Measurements from ENCODE around the gene OR52E6.

Gene OR52E6

DNA sequence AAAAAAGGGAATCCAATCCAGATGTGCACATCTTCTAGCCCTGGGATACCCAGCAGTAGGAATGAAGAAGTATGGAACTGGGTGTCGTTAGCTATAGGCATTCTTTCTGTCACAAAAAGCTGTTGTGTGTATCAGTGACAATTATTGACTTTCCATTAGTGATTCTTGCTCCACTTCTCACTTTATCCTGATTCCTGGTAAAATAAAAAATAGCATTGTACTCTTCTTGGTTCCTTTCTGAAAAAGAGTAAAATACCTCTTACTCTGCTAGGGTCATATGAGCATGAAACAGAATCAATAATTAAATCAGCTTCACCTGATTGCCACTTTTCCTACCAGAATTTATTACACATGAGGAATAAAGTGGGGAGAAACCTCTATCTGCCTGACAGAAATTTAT lies at the start of gene OR52E6:
Gene OR52E6 (minus strand): TSS at position 101 of the 400 bp plus-strand sequence. CDS start 0 bp downstream, at position 101.
- DNase-seq (ENCODE audit: low read depth in 2 of 2), result no peak

DNA sequence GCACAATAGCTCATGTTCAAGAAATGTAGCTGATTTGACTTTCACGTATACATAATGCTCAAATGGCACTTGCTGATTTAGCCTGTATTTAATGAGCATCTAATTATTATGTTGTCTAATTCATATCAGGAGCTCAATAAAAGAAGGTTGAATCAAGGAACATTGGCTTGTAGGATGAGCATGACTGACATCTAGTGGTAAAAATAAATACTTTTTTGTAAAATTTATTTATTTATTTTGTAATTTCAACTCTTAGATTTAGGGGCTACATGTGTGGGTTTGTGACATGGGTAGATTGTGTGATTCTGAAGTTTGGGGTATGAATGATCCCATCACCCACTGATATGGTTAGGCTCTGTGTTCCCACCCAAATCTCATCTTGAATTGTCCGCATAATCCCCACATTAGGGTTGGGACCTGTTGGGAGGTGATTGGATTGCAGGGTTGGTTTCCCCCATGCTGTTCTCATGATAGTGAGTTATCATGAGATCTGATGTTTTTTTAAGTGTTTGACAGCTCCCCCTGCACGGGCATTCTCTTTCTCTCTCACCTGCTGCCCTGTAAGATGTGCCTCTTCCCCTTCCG lies 49.6 kb upstream of the OR52E6 start:
- no peak for DNase-seq (ENCODE audit: low read depth in 2 of 2)

DNA sequence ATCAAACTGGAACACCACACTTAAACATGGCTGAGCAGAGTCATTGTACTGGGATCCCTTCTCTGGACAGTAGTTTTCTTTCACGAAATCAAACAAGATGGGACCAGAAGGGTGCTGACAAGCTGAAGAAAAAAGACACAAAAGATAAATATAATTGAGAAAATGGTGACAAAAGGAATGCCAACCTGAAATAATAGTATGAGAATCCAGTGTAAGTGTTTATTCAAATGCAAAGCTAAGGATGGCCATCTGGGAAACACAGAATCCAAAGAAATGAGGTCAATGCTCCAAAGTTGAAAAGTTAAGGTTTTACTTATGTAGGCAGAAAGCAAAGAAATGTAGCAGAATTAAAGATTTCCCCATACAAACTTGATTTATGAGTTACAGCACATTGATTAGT lies 46.0 kb upstream of the OR52E6 start:
- DNase-seq (ENCODE audit: low read depth in 2 of 2), result no peak

DNA sequence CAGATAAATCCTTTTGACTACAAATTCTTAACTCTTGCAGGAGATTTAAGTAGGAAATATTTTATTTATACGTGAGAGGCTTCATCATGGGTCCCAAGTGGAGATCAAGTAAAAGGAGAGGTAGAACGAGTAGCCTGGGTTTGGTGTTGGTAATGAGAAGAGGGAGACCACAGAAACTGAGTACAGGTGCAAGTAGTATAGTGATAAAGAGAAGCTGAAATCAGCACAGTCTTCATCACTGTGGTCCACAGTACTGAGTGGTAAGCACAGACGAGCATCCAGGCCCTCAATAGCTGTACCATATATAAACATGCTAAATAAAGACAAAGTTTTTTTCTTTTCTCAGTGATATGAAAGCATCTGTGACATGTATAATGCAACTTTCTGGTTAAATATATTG lies 45.5 kb upstream of the OR52E6 start:
- DNase-seq (ENCODE audit: low read depth in 2 of 2), result no peak

DNA sequence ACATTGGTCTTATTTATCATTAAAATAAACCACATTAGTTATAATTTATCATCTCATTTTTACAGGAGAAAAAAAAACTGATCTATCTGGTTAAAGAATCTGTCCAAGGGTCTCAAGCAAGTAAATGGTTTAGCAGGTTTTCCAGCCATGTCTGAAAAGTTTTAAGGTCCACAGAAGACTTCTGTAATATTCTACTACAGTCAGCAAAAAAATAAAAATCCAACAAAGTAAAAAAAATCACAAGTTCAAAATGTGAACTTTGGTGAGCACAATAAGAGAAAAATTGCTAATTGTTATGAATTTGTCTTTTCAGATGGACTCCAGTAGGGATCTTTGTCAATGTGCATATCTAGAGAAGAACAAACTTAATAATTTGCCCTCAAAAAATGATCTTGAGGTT lies 40.1 kb upstream of the OR52E6 start:
- no peak for DNase-seq (ENCODE audit: low read depth in 2 of 2)

DNA sequence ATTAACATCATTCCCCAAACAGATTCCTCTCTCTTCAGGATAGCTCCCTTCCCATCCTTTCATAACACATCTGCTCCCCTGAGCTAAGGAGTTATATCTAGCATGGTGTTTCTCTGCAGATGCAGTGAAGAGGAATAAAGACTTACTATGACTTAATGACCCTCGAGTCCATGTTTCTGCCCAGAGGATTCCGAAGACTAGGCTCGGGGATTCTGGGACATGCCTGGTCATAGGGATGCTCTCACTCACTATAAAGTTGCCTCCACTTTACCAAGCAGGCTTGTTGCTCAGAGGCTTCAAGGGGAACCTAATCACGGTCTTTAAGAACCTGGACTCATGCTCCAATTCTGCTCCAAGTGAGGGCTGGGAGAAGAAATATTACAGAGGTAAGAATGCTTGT lies 38.6 kb upstream of the OR52E6 start, which contains the start of gene OR52E4:
Gene OR52E4 (plus strand): TSS at position 301 of the 400 bp plus-strand sequence. CDS start 3,664 bp downstream, outside the sequence.
- DNase-seq (ENCODE audit: low read depth in 2 of 2), result no peak

DNA sequence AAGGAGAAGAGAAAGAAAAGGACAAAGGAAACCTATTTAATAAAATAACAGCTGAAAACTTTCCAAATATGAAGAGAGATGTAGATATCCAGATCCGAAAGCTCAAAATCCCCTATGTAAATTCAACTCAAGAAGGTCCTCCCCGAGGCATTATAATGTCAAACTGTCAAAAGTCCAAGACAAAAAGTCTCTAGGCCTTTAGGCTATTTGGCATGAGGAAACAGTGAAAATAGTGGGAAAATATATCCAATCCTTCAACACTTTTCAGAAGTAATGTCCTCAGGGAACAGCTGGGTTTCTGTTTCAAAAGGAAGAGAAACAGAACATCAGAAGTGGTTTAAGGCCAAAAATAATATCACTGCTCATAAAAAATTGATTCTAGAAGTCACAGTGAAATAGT lies 36.9 kb upstream of the OR52E6 start:
- no peak for DNase-seq (ENCODE audit: low read depth in 2 of 2)

DNA sequence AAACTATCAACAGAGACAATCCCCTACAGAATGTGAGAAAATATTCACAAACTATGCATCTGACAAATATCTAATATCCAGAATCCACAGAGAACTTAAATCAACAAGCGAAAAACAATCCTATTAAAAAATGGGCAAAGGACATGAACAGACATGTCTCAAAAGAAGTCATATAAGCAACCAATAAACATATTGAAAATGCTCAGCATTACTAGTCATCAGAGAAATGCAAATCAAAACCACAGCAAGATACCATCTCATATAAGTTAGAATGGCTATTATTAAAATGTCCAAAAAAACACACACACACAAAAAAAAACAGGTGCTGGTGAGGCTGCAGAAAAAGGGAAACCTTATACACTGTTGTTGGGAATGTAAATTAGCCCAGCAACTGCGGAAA lies 24.1 kb upstream of the OR52E6 start:
- no peak for DNase-seq (ENCODE audit: low read depth in 2 of 2)

DNA sequence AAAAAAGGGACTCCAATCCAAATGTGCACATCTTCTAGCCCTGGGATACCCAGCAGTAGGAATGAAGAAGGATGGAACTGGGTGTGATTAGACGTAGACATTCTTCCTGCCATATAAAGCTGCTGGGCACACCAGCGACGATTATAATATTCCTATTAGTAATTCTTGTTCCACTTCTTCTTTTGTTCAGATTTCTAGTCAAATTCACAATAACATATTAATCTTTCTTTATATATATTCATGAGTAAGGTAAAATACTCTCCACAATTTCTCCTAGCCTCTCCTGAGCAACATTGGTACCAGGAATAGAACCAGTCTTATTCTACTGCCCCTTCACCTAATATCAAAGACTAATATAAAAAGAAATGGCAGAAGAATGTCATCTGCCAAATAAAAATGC lies 15.9 kb upstream of the OR52E6 start, which contains the start of gene OR52E8:
Gene OR52E8 (minus strand): TSS at position 101 of the 400 bp plus-strand sequence. CDS start 0 bp downstream, at position 101.
- no peak for DNase-seq (ENCODE audit: low read depth in 2 of 2)

DNA sequence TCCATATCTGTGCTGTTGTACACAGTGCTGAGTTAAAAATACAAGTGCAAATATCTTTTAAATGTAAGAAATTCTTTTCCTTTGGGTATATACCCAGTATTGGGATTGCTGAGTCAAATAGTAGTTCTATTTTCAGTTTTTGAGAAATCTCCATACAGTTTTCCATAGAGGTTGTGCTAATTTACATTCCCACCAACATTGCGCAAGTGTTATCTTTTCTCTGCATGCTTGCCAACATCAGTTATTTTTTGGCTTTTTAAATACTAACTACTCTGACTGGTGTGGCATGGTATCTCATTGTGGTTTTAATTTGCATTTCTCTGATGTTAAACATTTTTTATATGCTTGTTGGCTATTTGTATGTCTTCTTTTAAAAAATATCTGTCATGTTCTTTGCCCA lies 9.3 kb upstream of the OR52E6 start:
- no peak for DNase-seq (ENCODE audit: low read depth in 2 of 2)

DNA sequence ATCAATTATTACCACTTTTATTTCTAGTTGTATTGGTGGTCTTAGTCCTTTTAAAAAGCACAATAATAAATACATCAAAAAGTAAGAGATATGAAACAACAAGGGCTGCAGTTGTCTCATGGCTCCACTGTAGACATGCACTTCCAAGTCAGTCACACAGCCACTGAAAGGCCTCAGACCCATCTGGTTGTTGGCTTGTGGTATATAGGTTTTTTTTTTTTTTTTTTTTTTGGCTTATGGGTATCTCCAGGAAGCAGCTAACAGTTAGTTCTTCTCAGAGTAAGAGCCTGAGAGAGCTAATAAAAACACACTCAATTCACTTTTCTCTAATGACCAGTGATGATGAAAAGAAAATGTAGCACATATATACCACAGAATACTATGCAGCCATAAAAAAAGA lies 6.0 kb upstream of the OR52E6 start:
- DNase-seq (ENCODE audit: low read depth in 2 of 2), result no peak

DNA sequence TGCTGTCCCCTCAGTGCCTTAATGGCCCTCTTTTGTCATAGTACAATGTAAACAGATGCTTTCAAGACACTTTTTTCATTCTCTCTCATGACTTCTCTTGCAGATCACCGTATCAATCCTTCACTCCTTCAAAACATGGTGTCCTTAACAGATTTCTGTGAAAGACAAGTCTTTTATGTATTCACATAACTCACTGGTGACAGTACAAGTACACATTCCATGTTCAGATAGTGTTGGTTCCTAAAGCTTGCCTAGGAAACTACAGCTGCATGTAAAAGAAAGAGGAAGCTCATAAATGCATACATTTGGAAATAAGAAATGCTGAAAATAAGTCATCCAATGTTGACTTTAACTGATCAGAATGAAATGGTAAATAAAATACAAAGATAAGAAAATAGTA lies 5.0 kb upstream of the OR52E6 start:
- DNase-seq (ENCODE audit: low read depth in 2 of 2), result no peak

DNA sequence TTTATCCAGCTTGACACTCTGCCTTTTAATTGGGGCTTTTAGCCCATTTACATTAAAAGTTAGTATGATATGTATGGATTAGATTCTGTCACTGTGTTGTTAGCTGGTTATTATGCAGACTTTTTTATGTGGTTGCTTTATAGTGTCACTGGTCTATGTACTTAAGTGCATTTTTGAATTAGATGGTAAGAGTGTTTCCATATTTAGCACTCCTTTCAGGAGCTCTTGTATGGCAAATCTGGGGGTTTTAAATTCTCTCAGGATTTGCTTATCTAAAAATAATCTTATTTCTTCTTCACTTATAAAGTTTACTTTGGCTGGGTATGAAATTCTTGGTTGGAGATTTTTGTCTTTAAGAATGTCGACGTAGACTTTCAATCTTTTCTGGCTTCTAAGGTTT lies 4.0 kb downstream of the OR52E6 start:
- DNase-seq (ENCODE audit: low read depth in 2 of 2), result no peak

DNA sequence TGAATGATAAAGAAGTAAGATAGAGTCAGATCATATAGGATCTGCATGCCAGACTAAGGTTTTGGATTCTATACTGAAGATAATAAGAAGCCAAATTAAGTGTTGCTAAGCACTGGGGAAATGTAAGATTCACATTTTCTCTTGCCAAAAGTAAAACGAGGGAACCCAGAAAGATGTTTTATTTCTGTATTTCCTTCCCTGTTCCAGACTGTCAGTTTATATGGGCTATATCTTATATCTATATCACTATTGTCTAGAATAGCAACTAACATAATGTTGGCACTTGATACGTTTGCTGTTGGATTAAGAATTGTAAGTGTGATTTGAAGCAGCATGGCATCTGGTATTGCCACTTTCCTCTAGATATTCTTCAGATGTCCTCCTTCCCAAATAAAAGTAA lies 8.3 kb downstream of the OR52E6 start:
- DNase-seq (ENCODE audit: low read depth in 2 of 2), result no peak

DNA sequence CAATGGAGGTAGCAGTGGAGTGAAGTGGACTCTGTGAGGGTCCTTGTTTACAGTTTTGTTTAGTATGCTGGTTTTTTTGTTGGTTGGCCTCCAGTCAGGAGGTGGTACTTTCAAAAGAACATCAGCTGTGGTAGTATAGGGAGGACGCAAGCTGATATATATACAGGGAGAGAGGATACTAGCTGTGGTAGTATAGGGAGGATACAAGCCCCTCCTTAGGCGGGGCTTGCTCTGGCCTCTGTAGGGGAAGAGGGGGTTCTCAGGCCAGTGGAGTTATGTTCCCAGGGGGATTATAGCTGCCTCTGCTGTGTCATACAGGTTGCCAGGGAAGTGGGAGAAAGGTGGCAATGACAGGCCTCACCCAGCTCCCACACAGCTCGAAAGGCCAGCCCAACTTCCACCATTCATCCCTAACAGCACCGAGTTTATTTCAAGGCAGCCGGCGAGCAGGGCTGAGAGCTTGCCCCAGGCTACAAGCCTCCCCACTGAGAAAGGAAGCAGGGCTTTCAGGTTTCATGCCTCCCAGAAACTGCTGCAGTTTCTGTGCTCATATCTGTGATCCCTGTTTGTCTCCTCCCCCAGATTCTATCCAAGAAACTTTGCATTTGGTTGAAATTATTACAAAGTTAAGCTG lies 10.4 kb downstream of the OR52E6 start:
- DNase-seq (ENCODE audit: low read depth in 2 of 2), result no peak

DNA sequence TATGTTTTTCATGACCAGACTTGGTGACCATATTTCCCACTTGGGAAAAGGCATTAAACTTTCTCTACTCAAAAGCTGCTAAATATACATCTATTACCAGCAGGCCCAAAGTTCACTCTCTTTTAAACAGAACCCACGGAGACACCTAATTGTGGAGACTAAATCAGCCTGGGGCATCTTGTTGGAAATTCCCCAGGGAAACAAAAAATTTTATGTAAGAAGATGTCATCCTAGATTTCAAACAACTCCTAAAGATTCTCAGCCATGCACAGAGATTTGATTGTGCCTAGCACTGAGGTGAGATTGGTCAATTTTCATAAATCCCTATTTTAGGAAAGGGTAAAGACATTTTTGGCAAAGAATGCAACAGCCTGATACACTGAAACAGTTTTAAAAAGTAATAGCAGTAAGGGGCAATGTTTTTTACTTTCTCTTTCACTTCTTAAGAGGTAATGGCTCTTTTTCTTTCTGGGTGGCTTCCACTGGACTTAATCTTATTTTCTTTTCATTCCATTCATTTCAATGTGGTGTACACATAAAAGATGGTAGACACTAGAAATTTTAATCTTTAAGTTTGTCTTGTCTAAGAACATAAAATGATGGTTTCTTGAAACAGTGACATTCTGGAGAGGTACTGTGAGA lies 23.3 kb downstream of the OR52E6 start:
- no peak for DNase-seq (ENCODE audit: low read depth in 2 of 2)

DNA sequence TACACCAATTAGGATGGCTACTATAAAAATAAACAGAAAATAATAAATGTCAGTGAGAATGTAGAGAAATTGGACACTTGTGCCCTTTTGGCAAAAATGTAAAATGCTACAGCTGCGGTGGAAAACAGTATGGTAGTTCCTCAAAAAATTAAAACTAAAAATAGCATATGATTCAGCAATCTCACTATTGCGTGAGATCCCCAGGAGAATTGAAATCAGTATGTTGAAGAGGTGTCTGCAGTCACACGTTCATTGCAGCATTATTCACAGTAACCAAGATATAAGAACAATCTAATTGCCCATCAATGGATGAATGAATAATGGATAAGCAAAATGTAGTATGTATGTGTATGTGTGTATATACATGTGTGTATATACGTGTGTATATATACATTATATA lies 26.2 kb downstream of the OR52E6 start:
- no peak for DNase-seq (ENCODE audit: low read depth in 2 of 2)

DNA sequence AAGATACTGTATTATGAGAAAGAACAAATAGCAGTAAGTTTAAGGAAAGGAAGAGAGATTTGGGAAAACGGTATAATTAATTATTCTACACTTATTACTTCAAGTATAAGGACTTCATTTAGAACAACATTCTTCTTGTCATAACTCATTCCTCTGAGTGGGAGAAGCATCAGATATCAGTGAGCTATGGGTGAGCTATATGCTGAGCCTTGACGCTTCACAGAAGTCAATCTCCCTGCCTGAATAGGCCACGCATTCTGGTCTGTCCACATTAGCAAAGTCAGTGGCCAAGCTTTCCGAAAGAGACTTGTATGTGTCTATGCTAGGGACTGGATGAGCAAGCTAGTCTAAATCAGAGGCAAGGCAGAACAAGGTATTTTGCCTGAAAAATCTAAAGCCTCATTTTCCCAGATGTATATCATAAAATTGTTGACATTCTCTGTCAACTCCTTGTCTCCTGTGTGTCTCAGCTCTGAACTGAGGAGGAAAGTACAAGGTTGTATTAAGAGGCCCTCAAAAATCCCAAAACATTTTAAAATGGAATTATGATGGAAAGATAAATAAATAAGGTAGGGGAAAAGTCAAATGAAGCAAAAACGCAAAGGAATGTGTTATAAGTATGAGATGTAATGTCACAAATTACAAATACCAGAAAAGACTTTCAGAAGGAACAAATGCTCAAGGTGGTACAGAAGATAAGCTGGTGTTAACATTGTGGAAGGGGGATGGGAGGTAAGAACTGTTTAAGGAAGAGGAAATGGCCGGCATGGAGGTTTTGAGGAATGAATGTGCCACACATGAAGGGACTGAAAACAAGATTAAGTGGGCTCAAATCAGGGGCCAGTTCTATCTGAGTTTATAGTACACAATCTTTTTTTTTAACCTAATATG lies 31.5 kb downstream of the OR52E6 start:
- no peak for DNase-seq (ENCODE audit: low read depth in 2 of 2)

DNA sequence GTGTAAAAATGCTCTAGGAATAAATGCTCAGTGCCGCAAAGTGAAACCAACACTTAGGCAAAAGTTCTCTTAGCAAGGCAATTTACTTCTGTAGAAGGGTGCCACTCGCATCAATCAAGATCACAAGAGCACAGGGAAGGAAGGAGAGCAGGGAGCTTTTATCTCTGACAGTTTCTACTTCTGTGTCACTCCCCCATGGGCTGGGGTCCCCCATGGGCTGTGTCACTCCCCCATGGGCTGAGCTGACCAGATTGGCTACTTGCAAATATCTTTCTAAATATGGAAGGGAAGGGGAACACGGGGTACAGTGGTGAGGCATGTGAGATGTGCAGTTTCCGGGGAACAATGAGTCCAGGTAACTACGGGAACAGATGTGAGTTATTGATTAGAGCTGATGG lies 32.6 kb downstream of the OR52E6 start:
- no peak for DNase-seq (ENCODE audit: low read depth in 2 of 2)

DNA sequence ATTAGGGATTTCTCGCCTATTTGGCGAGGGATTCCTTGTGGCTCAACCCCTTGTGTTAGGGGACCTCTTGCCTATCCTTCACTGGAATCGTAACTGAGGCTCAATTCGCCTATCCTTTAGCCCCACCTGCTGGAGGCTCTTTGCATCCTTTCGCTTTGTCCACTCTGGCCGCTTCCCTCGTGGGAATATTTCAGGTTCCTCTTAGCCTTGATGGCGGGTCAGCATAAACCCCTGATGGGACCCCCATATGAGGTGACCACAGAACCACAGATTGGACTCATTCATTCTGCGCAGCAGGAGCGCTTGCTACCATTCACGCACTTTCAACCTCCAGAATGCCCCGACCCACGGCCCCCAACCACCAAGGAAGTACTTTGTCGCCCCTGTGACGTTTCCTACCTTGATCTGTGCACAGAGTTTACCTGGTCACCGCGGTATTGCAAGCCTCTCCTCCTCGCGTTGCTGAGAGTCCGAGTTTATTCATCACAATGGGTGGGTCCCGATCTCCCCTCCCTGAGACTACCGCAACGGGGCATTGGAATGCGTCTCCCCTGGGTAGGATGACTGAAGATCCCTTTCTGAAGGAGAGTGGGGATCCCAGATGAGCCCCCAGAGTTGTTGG lies 33.1 kb downstream of the OR52E6 start, which contains the start of gene OR52N2:
Gene OR52N2 (plus strand): TSS at position 425 of the 622 bp plus-strand sequence. CDS start 11,412 bp downstream, outside the sequence.
- peak; percentile 39 to 53 for DNase-seq (ENCODE audit: low read depth in 2 of 2)

DNA sequence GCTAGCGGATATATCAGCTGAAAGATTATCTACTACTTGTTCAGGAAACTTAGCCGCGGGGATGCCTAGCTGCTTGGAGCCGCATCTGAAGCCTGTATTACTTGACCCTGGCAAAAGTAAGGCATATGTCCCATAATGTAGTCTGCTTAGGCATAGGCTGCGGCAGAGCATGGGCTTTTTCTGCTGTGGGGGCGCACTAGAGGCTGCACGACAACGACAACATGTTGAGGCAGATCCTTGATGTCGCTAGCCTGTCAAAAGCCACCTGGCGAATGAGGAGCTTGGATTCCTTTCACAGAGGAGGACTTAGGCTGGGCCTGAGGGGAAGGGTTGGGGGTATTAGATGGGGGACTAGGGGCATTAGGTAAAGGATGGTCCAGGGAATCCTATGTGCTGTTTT lies 34.1 kb downstream of the OR52E6 start:
- no peak for DNase-seq (ENCODE audit: low read depth in 2 of 2)

DNA sequence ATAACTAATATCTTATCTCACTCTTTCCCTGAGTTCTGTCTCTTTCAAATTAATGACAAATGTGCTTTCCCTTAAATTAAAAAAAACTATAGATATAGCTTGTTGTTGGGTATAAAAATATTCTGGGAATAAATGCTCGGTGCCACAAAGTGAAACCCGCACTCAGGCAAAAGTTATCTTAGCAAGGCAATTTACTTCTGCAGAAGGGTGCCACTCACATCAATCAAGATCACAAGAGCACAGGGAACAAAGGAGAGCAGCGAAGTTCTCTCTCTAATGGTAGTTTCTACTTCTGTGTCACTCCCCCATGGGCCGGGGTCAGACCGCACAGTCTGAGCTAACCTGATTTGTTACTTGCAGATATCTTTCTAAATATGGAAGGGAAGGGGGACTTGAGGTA lies 37.7 kb downstream of the OR52E6 start:
- no peak for DNase-seq (ENCODE audit: low read depth in 2 of 2)

All from stimulated activated CD8-positive, alpha-beta memory T cell treated with anti-CD3 and anti-CD28 coated beads, Interleukin-2, amount 100 ng/mL, for 48 hours (primary cell).